22Rv1 (cell line): ENCODE results near the gene PCDHGA8.

Experiments
- CTCF ChIP-seq: fragments of 450-650 bp; IDR thresholded peaks from 2 replicates; pipeline ENCODE4 v1.5.1; 2017; ENCODE audit warnings: mild to moderate bottlenecking
- ZFX ChIP-seq: fragments of 450-650 bp; IDR thresholded peaks from 2 replicates; pipeline ENCODE4 v1.6.1; 2017; ENCODE audit warnings: antibody characterized with exemption, borderline replicate concordance

GRCh38 chr5:141430332-141431113 lies 38.1 kb downstream of the PCDHGA8 start, which contains the start of gene PCDHGA12:
- TF ChIP-seq CTCF, result peak; percentile 74
- no peak for TF ChIP-seq ZFX
